Tibial nerve (tissue), 4 donors: Measurements from ENCODE around the gene RNU1-2.
"Not testable (repeated sequence)": the region's sequence is repeated elsewhere in the genome, so short reads cannot be mapped to it uniquely, and the experiment has no call there.

Experiments
- CTCF ChIP-seq, 5 experiments: fragments of 200-600 bp in 3 of 5; fragments of 450-650 bp in 2 of 5; sonication (generic) in 3 of 5; IDR thresholded peaks; one replicate each; pipeline ENCODE4 v1.5.1; 2016 to 2019; ENCODE audit warnings: antibody characterized with exemption in 5 of 5, mild to moderate bottlenecking in 3 of 5, moderate library complexity in 2 of 5
- EP300 ChIP-seq, 2 donors: sonication (generic); formaldehyde crosslinking; IDR thresholded peaks; one replicate each; pipeline ENCODE4 v1.6.1; 2017; ENCODE audit warnings: antibody characterized with exemption in 2 of 2, mild to moderate bottlenecking in 1 of 2

- not testable (repeated sequence) for TF ChIP-seq EP300, CTCF (IDR thresholded peaks at IDR 0.05)
These were observed 33.4 kb upstream of the RNU1-2 start for GRCh38 chr1:16862415-16862814.
